Suprapubic skin (tissue), 4 donors: Measurements from ENCODE around the gene NTM.

Experiments
- EP300 ChIP-seq: sonication (generic); formaldehyde crosslinking; IDR thresholded peaks from one replicate; pipeline ENCODE4 v1.6.1; 2017; ENCODE audit warnings: antibody characterized with exemption
- POLR2A ChIP-seq, 2 donors: fragments of 450-650 bp; IDR thresholded peaks; one replicate each; pipeline ENCODE4 v1.6.1; 2017; ENCODE audit warnings: antibody characterized with exemption in 2 of 2, mild to moderate bottlenecking in 2 of 2, moderate library complexity in 2 of 2
- POLR2AphosphoS5 ChIP-seq, 3 donors: sonication (generic); formaldehyde crosslinking; IDR thresholded peaks; one replicate each; pipeline ENCODE4 v1.6.1; 2017; ENCODE audit warnings: antibody characterized with exemption in 3 of 3
- TF ChIP-seq, protein P1 (sequence below), 2 donors: fragments of 200-600 bp in 1 of 2; fragments of 450-650 bp in 1 of 2; sonication (generic) in 1 of 2; IDR thresholded peaks; one replicate each; pipeline ENCODE4 v1.5.1; 2016 to 2019; ENCODE audit warnings: antibody characterized with exemption in 2 of 2, mild to moderate bottlenecking in 1 of 2, moderate library complexity in 1 of 2

DNA sequence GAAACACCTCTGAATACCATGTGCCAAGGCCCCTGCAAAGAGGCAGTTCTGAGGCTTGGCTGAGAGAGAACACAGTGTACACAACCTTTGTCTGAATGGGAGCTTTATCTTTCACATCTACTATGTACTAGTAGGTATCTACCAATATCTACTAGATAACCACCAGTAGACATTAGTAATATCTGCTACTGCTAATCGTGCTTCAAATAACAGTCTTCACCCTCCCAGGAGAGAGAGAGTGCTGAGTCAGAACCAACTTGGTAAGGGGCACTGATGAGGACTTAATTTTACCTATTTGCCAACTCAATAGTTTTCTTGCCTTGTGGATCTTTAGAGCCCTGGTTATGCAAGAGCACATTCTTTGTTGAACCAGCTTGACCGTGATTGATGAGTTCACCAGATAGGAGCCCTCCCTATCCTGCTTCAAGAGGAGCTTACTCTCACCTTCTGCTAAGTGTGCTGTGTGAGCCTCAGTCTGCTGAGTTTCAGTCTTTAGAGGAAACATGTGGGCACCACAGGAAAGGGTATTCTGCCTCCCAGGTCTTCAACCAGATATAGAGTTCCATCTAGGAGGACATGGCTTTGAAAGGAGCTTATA lies 967.5 kb downstream of the NTM start:
- TF ChIP-seq EP300 (no peak), POLR2AphosphoS5 (IDR thresholded peaks at IDR 0.05) (no peak), POLR2A (IDR thresholded peaks at IDR 0.05) (no peak)
- TF ChIP-seq, protein P1, sequence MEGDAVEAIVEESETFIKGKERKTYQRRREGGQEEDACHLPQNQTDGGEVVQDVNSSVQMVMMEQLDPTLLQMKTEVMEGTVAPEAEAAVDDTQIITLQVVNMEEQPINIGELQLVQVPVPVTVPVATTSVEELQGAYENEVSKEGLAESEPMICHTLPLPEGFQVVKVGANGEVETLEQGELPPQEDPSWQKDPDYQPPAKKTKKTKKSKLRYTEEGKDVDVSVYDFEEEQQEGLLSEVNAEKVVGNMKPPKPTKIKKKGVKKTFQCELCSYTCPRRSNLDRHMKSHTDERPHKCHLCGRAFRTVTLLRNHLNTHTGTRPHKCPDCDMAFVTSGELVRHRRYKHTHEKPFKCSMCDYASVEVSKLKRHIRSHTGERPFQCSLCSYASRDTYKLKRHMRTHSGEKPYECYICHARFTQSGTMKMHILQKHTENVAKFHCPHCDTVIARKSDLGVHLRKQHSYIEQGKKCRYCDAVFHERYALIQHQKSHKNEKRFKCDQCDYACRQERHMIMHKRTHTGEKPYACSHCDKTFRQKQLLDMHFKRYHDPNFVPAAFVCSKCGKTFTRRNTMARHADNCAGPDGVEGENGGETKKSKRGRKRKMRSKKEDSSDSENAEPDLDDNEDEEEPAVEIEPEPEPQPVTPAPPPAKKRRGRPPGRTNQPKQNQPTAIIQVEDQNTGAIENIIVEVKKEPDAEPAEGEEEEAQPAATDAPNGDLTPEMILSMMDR (IDR thresholded peaks at IDR 0.05) = no peak
